ENCODE data around the gene DCLK1.

GRCh38 chr13:36160297-36160696, 29.1 kb upstream of the DCLK1 start:
- TF ChIP-seq CTCF (IDR thresholded peaks at IDR 0.05) (no peak), POLR2A (IDR thresholded peaks at IDR 0.05) (no peak)

All from right lobe of liver (tissue), 4 donors.